Adrenal gland (tissue), 12 donors: Measurements from ENCODE around the gene SLAMF7. TPM values are rescaled to one million over a fixed set of nuclear protein-coding genes. Genes with fewer than 3 reads are reported as not detected.

ENCODE experiments used
- DNase-seq, 7 donors: peaks; one replicate each; pipeline ENCODE4 v3.0.0-alpha.2; 2019 to 2020
- H3K27ac ChIP-seq, 5 donors: fragments of 200-600 bp; sonication (generic) in 4 of 5; 1 replicate in 3 of 5; 2 replicates in 2 of 5; pipeline versions ENCODE4 v1.5.1 to v1.8.0; 2016 to 2020; ENCODE audit warnings: mild to moderate bottlenecking in 1 of 5
- H3K27me3 ChIP-seq: fragments of 200-600 bp; 2 replicates; pipeline ENCODE4 v1.8.0; 2021
- H3K36me3 ChIP-seq, 2 donors: fragments of 200-600 bp; replicated peaks in 1 of 2; 1 replicate in 1 of 2; 2 replicates in 1 of 2; pipeline versions ENCODE4 v1.5.1 to v1.8.0; 2018 to 2022
- H3K4me1 ChIP-seq, 2 donors: fragments of 200-600 bp; replicated peaks in 1 of 2; 1 replicate in 1 of 2; 2 replicates in 1 of 2; pipeline versions ENCODE4 v1.5.1 to v1.8.0; 2018 to 2021
- H3K4me3 ChIP-seq, 4 donors: fragments of 200-600 bp; sonication (generic) in 3 of 4; one replicate each; pipeline ENCODE4 v1.5.1; 2016 to 2018
- H3K9me3 ChIP-seq, 3 donors: fragments of 200-600 bp; sonication (generic) in 1 of 3; replicated peaks in 1 of 3; 1 replicate in 2 of 3; 2 replicates in 1 of 3; pipeline versions ENCODE4 v1.5.1 to v1.8.0; 2016 to 2021
- POLR2A ChIP-seq, 2 donors: fragments of 450-650 bp; IDR thresholded peaks; one replicate each; pipeline ENCODE4 v1.6.1; 2017; ENCODE audit warnings: antibody characterized with exemption in 2 of 2, mild to moderate bottlenecking in 2 of 2, moderate library complexity in 1 of 2
- WGBS, 4 donors: extraction: QIAGEN DNeasy Blood & Tissue Kit in 2 of 4; methylation state at CpG; one replicate each; pipeline versions ENCODE4 v1.1.5 to v1.1.7; 2013 to 2017; 5-methylcytosine and 5-hydroxymethylcytosine counted together
- intact Hi-C, 2 donors: fragments of 100-400 bp; cut with DNase I; formaldehyde crosslinking; loops; one replicate each; pipeline versions ENCODE4 v1.14.1 to v1.15.0; 2022 to 2023
- polyA plus RNA-seq, 3 donors: library from polyadenylated mRNA; stranded (reverse); fragments of 200-250 nt in 2 of 3; fragments of 350-450 nt in 1 of 3; fragmentation: Illumina TruSeq in 1 of 3; extraction: RNeasy Lipid Tissue Mini Kit (QIAGEN cat#74804) in 1 of 3; gene quantifications; one replicate each; pipeline ENCODE4 v1.2.3, GENCODE V29; 2013 to 2014
- total RNA-seq, 9 donors: library from RNA; depleted of rRNA in 4 of 9; stranded (reverse); fragments of >200 nt in 4 of 9; fragments of 120-200 nt in 1 of 9; fragmentation: NEBNext Ultra II Directional in 1 of 9; extraction: Animal tissue kit (Norgen Biotek cat#: 25700) in 1 of 9; gene quantifications; one replicate each; pipeline versions ENCODE4 v1.1.0 to v1.2.4, GENCODE V29; 2013 to 2023
- TF ChIP-seq, protein P1 (sequence below), 6 experiments: fragments of 450-650 bp in 4 of 6; fragments of 200-600 bp in 2 of 6; sonication (generic) in 1 of 6; IDR thresholded peaks; 1 replicate in 5 of 6; 2 replicates in 1 of 6; pipeline versions ENCODE4 v1.5.1 to v1.8.0; 2016 to 2021; ENCODE audit warnings: antibody characterized with exemption in 6 of 6, mild to moderate bottlenecking in 2 of 6, moderate library complexity in 1 of 6
- donor health status: healthy with polysubstance abuse.
- donor health status: Bipolar disorder and iron deficiency.
- donor health status: DM: yes; HTN: yes; CAD: no.
- donor health status: DM: no; HTN: no; CAD: no.
- donor health status: DM: no; HTN: no; CAD: no.
- donor health status: DM: yes; HTN: yes; CAD: no.

SLAMF7 gene
- total and polyA plus RNA-seq, 12 donors, result 0.26 to 3.1 (median 0.85) TPM; not detected in 2

DNA sequence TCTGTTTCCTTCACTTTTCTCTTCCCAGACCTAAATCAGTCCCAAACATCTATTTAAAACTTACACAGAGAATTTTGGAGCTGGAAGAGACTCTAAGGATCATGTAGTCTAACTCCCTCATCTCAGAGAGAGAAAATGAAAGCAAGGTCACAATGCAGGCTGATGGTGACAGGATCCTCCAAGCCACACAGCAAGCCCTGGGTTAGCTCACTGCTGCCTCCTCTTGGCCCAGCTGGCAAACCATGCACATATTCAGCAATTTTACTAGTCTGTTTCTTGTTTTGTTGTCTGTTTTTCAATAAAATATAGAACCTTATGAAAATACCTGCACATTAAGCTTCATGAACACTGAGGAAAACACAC is 29.2 kb downstream of the SLAMF7 start:
- Histone ChIP-seq H3K4me3 (no peak overlapping the region), H3K9me3 (no peaks in the 10 kb centered on the region), H3K36me3 (no peaks in the 10 kb centered on the region), H3K27me3 (no peaks in the 10 kb centered on the region), H3K27ac (no peak overlapping the region), H3K4me1 (no peaks in the 10 kb centered on the region)
- no peak for TF ChIP-seq POLR2A (IDR thresholded peaks at IDR 0.05)
- TF ChIP-seq, protein P1, sequence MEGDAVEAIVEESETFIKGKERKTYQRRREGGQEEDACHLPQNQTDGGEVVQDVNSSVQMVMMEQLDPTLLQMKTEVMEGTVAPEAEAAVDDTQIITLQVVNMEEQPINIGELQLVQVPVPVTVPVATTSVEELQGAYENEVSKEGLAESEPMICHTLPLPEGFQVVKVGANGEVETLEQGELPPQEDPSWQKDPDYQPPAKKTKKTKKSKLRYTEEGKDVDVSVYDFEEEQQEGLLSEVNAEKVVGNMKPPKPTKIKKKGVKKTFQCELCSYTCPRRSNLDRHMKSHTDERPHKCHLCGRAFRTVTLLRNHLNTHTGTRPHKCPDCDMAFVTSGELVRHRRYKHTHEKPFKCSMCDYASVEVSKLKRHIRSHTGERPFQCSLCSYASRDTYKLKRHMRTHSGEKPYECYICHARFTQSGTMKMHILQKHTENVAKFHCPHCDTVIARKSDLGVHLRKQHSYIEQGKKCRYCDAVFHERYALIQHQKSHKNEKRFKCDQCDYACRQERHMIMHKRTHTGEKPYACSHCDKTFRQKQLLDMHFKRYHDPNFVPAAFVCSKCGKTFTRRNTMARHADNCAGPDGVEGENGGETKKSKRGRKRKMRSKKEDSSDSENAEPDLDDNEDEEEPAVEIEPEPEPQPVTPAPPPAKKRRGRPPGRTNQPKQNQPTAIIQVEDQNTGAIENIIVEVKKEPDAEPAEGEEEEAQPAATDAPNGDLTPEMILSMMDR (IDR thresholded peaks at IDR 0.05), result peak; percentile 39 to 72 (median 62)
- peak; percentile 32 to 75 (median 57) for DNase-seq
- intact Hi-C loops, result loop anchor here in 1 of 2 donors (5.0 kb wide), 1 partner anchor 41 kb away; no protein-coding TSS in a partner anchor

DNA sequence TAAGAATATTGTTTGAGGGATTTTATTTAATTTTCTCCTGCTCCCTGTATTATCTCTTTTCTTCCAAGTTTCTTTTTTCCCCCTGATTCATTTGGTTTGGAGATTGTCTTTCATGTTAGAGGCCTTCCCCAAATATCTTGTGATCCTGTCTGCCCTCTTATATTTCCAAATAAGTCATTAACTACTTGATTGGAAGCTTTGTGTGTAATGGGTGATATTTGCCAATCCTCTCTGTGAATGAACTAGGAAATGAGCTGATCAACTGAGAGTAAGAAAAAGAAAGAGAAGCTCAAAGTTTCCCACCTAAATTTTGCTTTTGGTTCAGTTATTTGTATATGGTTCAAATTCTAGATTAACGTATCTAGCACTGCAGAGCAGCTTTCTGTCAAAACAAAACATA is 33.3 kb downstream of the SLAMF7 start:
- Histone ChIP-seq H3K27ac (no peak overlapping the region), H3K9me3 (no peaks in the 10 kb centered on the region), H3K4me1 (no peaks in the 10 kb centered on the region), H3K36me3 (no peaks in the 10 kb centered on the region), H3K27me3 (no peaks in the 10 kb centered on the region), H3K4me3 (no peak overlapping the region)
- no peak for DNase-seq
- WGBS, 4 donors, result 80 to 90% (median 88%) methylated on average over 1 of the region's 1 CpG
- intact Hi-C loops, result no loop called here
- TF ChIP-seq, protein P1 (IDR thresholded peaks at IDR 0.05), result no peak
- TF ChIP-seq POLR2A (IDR thresholded peaks at IDR 0.05), result no peak

DNA sequence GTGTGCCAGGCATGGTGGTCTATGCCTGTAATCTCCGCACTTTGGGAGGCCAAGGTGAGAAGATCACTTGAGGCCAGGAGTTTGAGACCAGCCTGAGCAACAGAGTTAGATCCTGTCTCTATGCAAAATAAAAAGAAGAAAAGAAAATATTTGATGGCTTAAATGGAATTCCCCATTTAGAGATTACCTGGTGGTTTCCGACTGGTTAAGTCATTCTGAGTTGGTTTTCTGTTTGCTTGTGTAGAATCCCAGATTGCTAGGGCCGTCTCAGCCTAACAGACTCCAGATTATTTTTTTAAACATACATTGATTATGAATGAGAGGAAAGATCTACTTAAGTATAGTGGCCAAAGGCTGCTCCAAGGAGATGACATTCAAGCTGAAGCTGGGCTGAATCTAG is 34.0 kb downstream of the SLAMF7 start:
- DNase-seq, result no peak
- intact Hi-C loops, result no loop called here
- Histone ChIP-seq H3K9me3 (no peaks in the 10 kb centered on the region), H3K27me3 (no peaks in the 10 kb centered on the region), H3K36me3 (no peaks in the 10 kb centered on the region), H3K4me3 (no peak overlapping the region), H3K27ac (no peak overlapping the region), H3K4me1 (no peaks in the 10 kb centered on the region)
- WGBS, 4 donors, result 77 to 85% (median 79%) methylated on average over 3 of the region's 3 CpGs
- no peak for TF ChIP-seq POLR2A (IDR thresholded peaks at IDR 0.05)
- TF ChIP-seq, protein P1 (IDR thresholded peaks at IDR 0.05), result no peak

DNA sequence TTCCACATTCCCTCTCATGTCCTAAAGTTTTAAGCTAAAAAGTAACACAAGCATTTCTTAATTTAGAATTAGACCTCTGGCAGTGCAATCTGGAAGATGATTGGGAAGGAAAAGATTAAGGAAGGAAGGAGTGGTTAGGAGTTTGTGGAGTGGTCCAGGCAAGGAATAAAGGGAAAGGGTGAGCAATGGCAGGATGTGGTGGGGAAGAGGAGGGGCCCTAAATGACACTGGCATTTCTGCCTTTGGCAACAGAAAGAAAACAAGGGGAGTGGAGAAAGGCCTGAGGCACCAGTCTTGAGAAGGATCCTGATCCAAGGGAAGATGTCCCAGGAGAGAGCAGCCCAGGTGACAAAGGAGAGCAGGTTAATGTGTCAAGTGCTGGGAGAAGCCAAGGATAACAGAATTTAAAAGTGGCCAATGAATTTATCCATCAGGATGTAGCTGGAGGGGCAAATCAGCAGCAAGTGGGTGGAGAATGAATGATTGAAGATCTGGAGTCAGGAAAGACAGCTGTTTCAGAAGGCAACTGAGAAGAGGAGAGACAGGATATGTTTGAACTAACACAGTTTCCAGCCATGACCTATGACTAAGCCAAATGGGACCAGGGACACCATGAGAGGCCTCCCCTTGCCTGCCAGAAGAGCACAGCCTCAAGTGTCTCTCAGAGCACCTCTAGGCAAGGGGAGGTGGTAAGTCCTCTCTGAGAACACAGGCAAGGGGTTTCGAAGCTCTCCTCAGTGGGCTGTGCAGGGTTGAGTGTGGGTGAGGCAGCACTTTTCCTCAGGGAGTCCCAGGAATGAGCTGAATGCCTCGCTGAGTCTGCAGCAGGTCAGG is 36.1 kb downstream of the SLAMF7 start:
- no peak overlapping the region for H3K4me3 ChIP-seq
- no peaks in the 10 kb centered on the region for H3K36me3 ChIP-seq
- no peaks in the 10 kb centered on the region for H3K9me3 ChIP-seq
- DNase-seq, result no peak
- intact Hi-C loops, result no loop called here
- H3K27ac ChIP-seq, result no peak overlapping the region
- H3K4me1 ChIP-seq, result no peaks in the 10 kb centered on the region
- H3K27me3 ChIP-seq, result no peaks in the 10 kb centered on the region
- TF ChIP-seq, protein P1 (IDR thresholded peaks at IDR 0.05), result no peak
- no peak for TF ChIP-seq POLR2A (IDR thresholded peaks at IDR 0.05)
- WGBS, 4 donors, result 21 to 100% (median 67%) methylated on average over 1 to 2 of the region's 2 CpGs
